ENCODE results near the gene ASB4.
"Not testable (repeated sequence)": the region's sequence is repeated elsewhere in the genome, so short reads cannot be mapped to it uniquely, and the experiment has no call there.

ASB4 gene

GRCh38 chr7:95502403-95502802 is 16.7 kb downstream of the ASB4 start:
- Histone ChIP-seq H3K36me3 (ENCODE audit: control insufficient read depth, insufficient read depth, low read length) (no peaks in the 10 kb centered on the region), H3K27ac (ENCODE audit: low read depth, low read length, severe bottlenecking) (no peak overlapping the region), H3K4me1 (ENCODE audit: control insufficient read depth, insufficient read depth, low read length, poor library complexity, severe bottlenecking) (peaks cover 19% of the 10 kb centered on the region), H3K4me3 (ENCODE audit: extremely low read depth, insufficient read depth, low read length, poor library complexity, severe bottlenecking) (no peak overlapping the region), H3K9me3 (ENCODE audit: control insufficient read depth, low read length) (no peaks in the 10 kb centered on the region)
- WGBS, 2 experiments (ENCODE audit: insufficient coverage in 2 of 2), result no CpG with 5 or more reads among the region's 1 CpG

DNA sequence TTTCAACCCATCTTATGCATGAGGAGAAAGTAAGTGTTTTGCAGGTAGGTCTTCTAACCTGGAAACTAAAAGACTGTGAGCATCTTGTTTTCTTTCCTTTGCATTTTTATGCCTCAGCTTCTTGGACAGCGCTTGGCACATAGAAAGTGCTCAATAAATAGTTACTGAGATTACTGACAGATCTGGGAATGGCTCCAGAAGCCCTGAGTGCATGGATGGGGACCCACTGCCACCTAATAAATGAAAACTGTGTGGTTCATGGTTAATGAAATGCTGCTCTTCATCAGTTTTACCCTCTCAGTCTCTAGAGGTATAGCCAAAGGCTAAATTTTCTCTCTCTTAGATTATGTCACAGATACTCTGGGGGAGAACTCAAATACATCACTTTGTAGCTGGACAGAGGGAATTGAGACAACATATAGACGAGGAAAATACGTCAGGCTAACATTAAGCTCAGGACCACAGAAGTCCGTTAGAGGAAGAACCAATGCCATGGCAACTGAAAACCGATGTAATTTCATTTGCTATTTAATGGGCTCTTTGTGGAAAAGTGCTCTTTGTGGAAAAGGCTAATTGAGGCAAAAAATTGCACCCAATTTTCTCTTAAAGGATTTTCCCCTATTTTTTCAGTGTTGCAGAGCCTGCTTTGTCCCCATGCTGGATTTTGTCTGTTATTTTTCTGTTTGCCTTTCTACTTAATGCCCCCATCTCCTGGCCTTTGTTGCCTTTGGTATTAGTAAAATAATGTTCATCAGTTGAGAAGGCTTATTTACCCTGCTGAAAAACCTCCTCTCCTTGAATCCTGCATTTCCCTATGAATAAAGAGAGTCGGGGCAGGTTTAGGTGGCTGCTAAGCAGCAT is 17.8 kb downstream of the ASB4 start:
- no peak overlapping the region for H3K27ac ChIP-seq (ENCODE audit: low read depth, low read length, severe bottlenecking)
- H3K4me3 ChIP-seq (ENCODE audit: extremely low read depth, insufficient read depth, low read length, poor library complexity, severe bottlenecking), result no peak overlapping the region
- H3K36me3 ChIP-seq (ENCODE audit: control insufficient read depth, insufficient read depth, low read length), result no peaks in the 10 kb centered on the region
- no peaks in the 10 kb centered on the region for H3K9me3 ChIP-seq (ENCODE audit: control insufficient read depth, low read length)
- 86 to 90% methylated on average over 4 to 5 of the region's 6 CpGs for WGBS, 2 experiments (ENCODE audit: insufficient coverage in 2 of 2)
- peaks cover 19% of the 10 kb centered on the region for H3K4me1 ChIP-seq (ENCODE audit: control insufficient read depth, insufficient read depth, low read length, poor library complexity, severe bottlenecking)

GRCh38 chr7:95504132-95504588 is 18.4 kb downstream of the ASB4 start:
- WGBS, 2 experiments (ENCODE audit: insufficient coverage in 2 of 2), result 57 to 97% methylated on average over 1 to 5 of the region's 7 CpGs
- not testable (repeated sequence) for H3K9me3 ChIP-seq (ENCODE audit: control insufficient read depth, low read length); H3K36me3 ChIP-seq (ENCODE audit: control insufficient read depth, insufficient read depth, low read length); H3K4me3 ChIP-seq (ENCODE audit: extremely low read depth, insufficient read depth, low read length, poor library complexity, severe bottlenecking); H3K27ac ChIP-seq (ENCODE audit: low read depth, low read length, severe bottlenecking)
- H3K4me1 ChIP-seq (ENCODE audit: control insufficient read depth, insufficient read depth, low read length, poor library complexity, severe bottlenecking), result peaks cover 19% of the 10 kb centered on the region

DNA sequence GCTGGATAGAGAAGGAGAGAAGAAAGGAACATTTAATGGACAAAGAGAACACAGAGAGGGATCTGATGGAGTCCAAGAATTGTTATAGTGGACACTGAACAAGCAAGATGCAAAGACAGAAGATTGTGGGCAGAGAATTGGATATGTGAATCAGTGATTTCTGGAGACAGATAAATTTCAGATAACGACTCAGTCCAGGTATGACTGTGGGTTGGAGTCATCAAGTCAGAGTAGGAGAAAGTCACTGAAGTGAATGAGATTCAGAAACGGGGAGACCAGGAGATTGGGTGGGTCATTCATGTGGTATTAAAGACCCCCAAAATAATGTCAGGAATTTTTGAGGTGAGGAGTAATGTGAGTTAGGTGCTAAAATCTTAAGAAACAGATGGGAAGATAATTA is 23.0 kb downstream of the ASB4 start:
- Histone ChIP-seq H3K4me3 (ENCODE audit: extremely low read depth, insufficient read depth, low read length, poor library complexity, severe bottlenecking) (no peak overlapping the region), H3K9me3 (ENCODE audit: control insufficient read depth, low read length) (no peaks in the 10 kb centered on the region), H3K4me1 (ENCODE audit: control insufficient read depth, insufficient read depth, low read length, poor library complexity, severe bottlenecking) (no peaks in the 10 kb centered on the region), H3K27ac (ENCODE audit: low read depth, low read length, severe bottlenecking) (no peak overlapping the region), H3K36me3 (ENCODE audit: control insufficient read depth, insufficient read depth, low read length) (no peaks in the 10 kb centered on the region)
- WGBS, 2 experiments (ENCODE audit: insufficient coverage in 2 of 2), result 84 to 85% methylated on average over 2 of the region's 2 CpGs

- H3K36me3 ChIP-seq (ENCODE audit: control insufficient read depth, insufficient read depth, low read length), result no peaks in the 10 kb centered on the region
- no peaks in the 10 kb centered on the region for H3K9me3 ChIP-seq (ENCODE audit: control insufficient read depth, low read length)
- WGBS, 2 experiments (ENCODE audit: insufficient coverage in 2 of 2), result 40 to 56% methylated on average over 2 to 3 of the region's 5 CpGs
- no peak overlapping the region for H3K4me3 ChIP-seq (ENCODE audit: extremely low read depth, insufficient read depth, low read length, poor library complexity, severe bottlenecking)
- H3K27ac ChIP-seq (ENCODE audit: low read depth, low read length, severe bottlenecking), result no peak overlapping the region
- H3K4me1 ChIP-seq (ENCODE audit: control insufficient read depth, insufficient read depth, low read length, poor library complexity, severe bottlenecking), result no peaks in the 10 kb centered on the region
These were observed 23.5 kb downstream of the ASB4 start for GRCh38 chr7:95509199-95509598.

- WGBS, 2 experiments (ENCODE audit: insufficient coverage in 2 of 2), result 49 to 100% methylated on average over 3 to 6 of the region's 6 CpGs
- H3K4me3 ChIP-seq (ENCODE audit: extremely low read depth, insufficient read depth, low read length, poor library complexity, severe bottlenecking), result no peak overlapping the region
- no peaks in the 10 kb centered on the region for H3K9me3 ChIP-seq (ENCODE audit: control insufficient read depth, low read length)
- H3K36me3 ChIP-seq (ENCODE audit: control insufficient read depth, insufficient read depth, low read length), result no peaks in the 10 kb centered on the region
- no peaks in the 10 kb centered on the region for H3K4me1 ChIP-seq (ENCODE audit: control insufficient read depth, insufficient read depth, low read length, poor library complexity, severe bottlenecking)
- no peak overlapping the region for H3K27ac ChIP-seq (ENCODE audit: low read depth, low read length, severe bottlenecking)
These were observed 26.0 kb downstream of the ASB4 start for GRCh38 chr7:95511716-95512260.

DNA sequence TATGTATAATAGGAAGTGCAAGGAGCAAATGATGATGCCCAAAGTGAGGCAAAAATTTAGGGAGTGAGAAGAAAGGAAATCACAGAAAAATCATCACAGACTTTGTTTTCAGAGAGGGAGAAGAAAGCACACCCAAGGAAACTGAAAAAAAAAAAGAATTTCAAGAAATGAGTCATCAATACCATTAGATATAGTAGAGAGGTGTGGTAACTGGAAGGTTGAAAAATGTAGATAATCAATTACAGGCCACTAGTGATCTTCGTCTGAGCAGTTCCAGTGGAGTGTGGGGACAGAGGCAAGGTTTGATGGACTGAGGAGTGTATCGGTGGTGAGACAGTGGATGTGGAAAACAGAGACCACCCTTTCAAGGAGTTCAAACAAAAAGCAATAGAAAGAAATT is 31.7 kb downstream of the ASB4 start:
- 86 to 92% methylated on average over 1 to 2 of the region's 2 CpGs for WGBS, 2 experiments (ENCODE audit: insufficient coverage in 2 of 2)

GRCh38 chr7:95517870-95518269 is 32.1 kb downstream of the ASB4 start:
- no peak overlapping the region for H3K27ac ChIP-seq (ENCODE audit: low read depth, low read length, severe bottlenecking)
- no peaks in the 10 kb centered on the region for H3K9me3 ChIP-seq (ENCODE audit: control insufficient read depth, low read length)
- no peaks in the 10 kb centered on the region for H3K4me1 ChIP-seq (ENCODE audit: control insufficient read depth, insufficient read depth, low read length, poor library complexity, severe bottlenecking)
- WGBS, 2 experiments (ENCODE audit: insufficient coverage in 2 of 2), result no CpG with 5 or more reads among the region's 1 CpG
- H3K4me3 ChIP-seq (ENCODE audit: extremely low read depth, insufficient read depth, low read length, poor library complexity, severe bottlenecking), result no peak overlapping the region
- H3K36me3 ChIP-seq (ENCODE audit: control insufficient read depth, insufficient read depth, low read length), result no peaks in the 10 kb centered on the region

More for the DNA sequence above, 31.7 kb downstream of the ASB4 start:
- H3K9me3 ChIP-seq (ENCODE audit: control insufficient read depth, low read length), result no peaks in the 10 kb centered on the region
- H3K36me3 ChIP-seq (ENCODE audit: control insufficient read depth, insufficient read depth, low read length), result no peaks in the 10 kb centered on the region
- H3K4me3 ChIP-seq (ENCODE audit: extremely low read depth, insufficient read depth, low read length, poor library complexity, severe bottlenecking), result no peak overlapping the region
- H3K27ac ChIP-seq (ENCODE audit: low read depth, low read length, severe bottlenecking), result no peak overlapping the region
- H3K4me1 ChIP-seq (ENCODE audit: control insufficient read depth, insufficient read depth, low read length, poor library complexity, severe bottlenecking), result no peaks in the 10 kb centered on the region

DNA sequence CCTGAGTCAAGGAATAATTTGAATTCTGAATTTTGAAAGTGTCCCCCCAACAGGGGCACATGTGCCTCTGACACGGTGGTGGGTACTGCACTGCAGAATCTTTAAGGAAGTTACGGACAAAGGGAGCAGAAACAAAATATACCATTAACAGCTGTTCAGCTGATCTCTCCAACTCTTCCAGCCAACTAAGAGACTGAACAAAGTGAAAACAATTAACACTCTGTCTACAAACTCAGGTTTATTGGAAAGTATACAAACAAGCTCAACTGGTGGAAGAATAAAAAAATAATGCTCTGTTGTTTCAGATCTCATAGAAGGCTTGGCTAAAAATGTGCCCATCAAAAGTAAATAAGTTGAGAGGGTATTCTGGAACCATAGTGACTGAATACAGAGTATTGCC is 34.4 kb downstream of the ASB4 start:
- no peaks in the 10 kb centered on the region for H3K36me3 ChIP-seq (ENCODE audit: control insufficient read depth, insufficient read depth, low read length)
- H3K9me3 ChIP-seq (ENCODE audit: control insufficient read depth, low read length), result no peaks in the 10 kb centered on the region
- WGBS, 2 experiments (ENCODE audit: insufficient coverage in 2 of 2), result no CpG with 5 or more reads among the region's 2 CpGs
- no peak overlapping the region for H3K4me3 ChIP-seq (ENCODE audit: extremely low read depth, insufficient read depth, low read length, poor library complexity, severe bottlenecking)
- no peaks in the 10 kb centered on the region for H3K4me1 ChIP-seq (ENCODE audit: control insufficient read depth, insufficient read depth, low read length, poor library complexity, severe bottlenecking)
- H3K27ac ChIP-seq (ENCODE audit: low read depth, low read length, severe bottlenecking), result no peak overlapping the region

DNA sequence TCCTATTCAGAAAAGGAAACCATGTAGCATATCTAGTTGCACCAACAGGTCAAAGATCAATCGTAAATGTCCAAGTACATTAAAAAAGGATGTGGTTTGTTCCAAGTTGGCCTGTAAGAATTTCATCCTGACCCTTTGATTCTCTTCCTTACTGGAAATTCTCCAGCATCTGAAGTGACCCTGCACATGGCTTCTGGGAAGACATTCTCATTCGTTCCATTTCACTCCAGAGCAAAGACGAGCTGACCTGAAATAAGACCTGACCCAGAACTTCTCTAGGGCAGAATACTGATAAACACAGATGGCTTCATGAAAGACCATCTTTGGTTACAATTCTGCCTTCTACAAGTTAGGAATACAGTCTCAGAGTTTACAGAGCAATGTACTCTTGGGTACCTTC is 39.8 kb downstream of the ASB4 start:
- no peaks in the 10 kb centered on the region for H3K36me3 ChIP-seq (ENCODE audit: control insufficient read depth, insufficient read depth, low read length)
- H3K4me1 ChIP-seq (ENCODE audit: control insufficient read depth, insufficient read depth, low read length, poor library complexity, severe bottlenecking), result no peaks in the 10 kb centered on the region
- 69 to 100% methylated on average over 2 to 3 of the region's 3 CpGs for WGBS, 2 experiments (ENCODE audit: insufficient coverage in 2 of 2)
- H3K27ac ChIP-seq (ENCODE audit: low read depth, low read length, severe bottlenecking), result no peak overlapping the region
- H3K9me3 ChIP-seq (ENCODE audit: control insufficient read depth, low read length), result no peaks in the 10 kb centered on the region
- no peak overlapping the region for H3K4me3 ChIP-seq (ENCODE audit: extremely low read depth, insufficient read depth, low read length, poor library complexity, severe bottlenecking)

GRCh38 chr7:95526128-95526738 is 40.5 kb downstream of the ASB4 start:
- H3K4me1 ChIP-seq (ENCODE audit: control insufficient read depth, insufficient read depth, low read length, poor library complexity, severe bottlenecking), result no peaks in the 10 kb centered on the region
- no peaks in the 10 kb centered on the region for H3K36me3 ChIP-seq (ENCODE audit: control insufficient read depth, insufficient read depth, low read length)
- 77 to 88% methylated on average over 7 of the region's 7 CpGs for WGBS, 2 experiments (ENCODE audit: insufficient coverage in 2 of 2)
- H3K9me3 ChIP-seq (ENCODE audit: control insufficient read depth, low read length), result no peaks in the 10 kb centered on the region
- H3K27ac ChIP-seq (ENCODE audit: low read depth, low read length, severe bottlenecking), result no peak overlapping the region
- H3K4me3 ChIP-seq (ENCODE audit: extremely low read depth, insufficient read depth, low read length, poor library complexity, severe bottlenecking), result no peak overlapping the region
